OCI-LY3 (cell line): Measurements from ENCODE around the gene ELL2.

Experiments used
- H2AFZ ChIP-seq: fragments of 200-600, 300-600 bp; shearing (Covaris generic); 2 replicates; pipeline ENCODE4 v1.6.0; 2014; ENCODE audit warnings: antibody characterized with exemption, low read depth, low read length
- H3K27ac ChIP-seq: fragments of 200-600, 300-600 bp; sonication (generic); 2 replicates; pipeline ENCODE4 v1.5.1; 2014; ENCODE audit warnings: mild to moderate bottlenecking, low read length, moderate library complexity, mixed read lengths
- H3K27me3 ChIP-seq: fragments of 200-600, 300-600 bp; sonication (generic); 2 replicates; pipeline ENCODE4 v1.6.1; 2014; ENCODE audit warnings: low read depth, low read length, mixed read lengths
- H3K36me3 ChIP-seq: fragments of 200-600, 300-600 bp; sonication (generic); replicated peaks from 2 replicates; pipeline ENCODE3; 2014; ENCODE audit warnings: low read depth, low read length, mixed read lengths
- H3K4me1 ChIP-seq: fragments of 300-600, 200-600 bp; sonication (generic); 2 replicates; pipeline ENCODE4 v1.6.1; 2014; ENCODE audit warnings: low read length, mixed read lengths
- H3K4me2 ChIP-seq: fragments of 200-600, 300-600 bp; sonication (generic); 2 replicates; pipeline ENCODE4 v1.6.1; 2014; ENCODE audit warnings: low read length, mixed read lengths
- H3K4me3 ChIP-seq: fragments of 300-600, 200-600 bp; sonication (generic); 2 replicates; pipeline ENCODE4 v1.5.1; 2014; ENCODE audit warnings: antibody characterized with exemption, mild to moderate bottlenecking, low read length, moderate library complexity
- H3K79me2 ChIP-seq: fragments of 300-600, 200-600 bp; shearing (Covaris generic); 2 replicates; pipeline ENCODE4 v1.6.1; 2014; ENCODE audit warnings: mild to moderate bottlenecking, low read length, mixed read lengths
- H3K9ac ChIP-seq: fragments of 300-600, 200-600 bp; shearing (Covaris generic); 2 replicates; pipeline ENCODE4 v1.6.0; 2014; ENCODE audit warnings: mild to moderate bottlenecking, low read length, moderate library complexity
- H3K9me3 ChIP-seq: fragments of 200-600, 300-600 bp; shearing (Covaris generic); 2 replicates; pipeline ENCODE4 v1.6.1; 2014; ENCODE audit warnings: low read length, mixed read lengths; ENCODE audit not compliant: insufficient read depth
- H4K20me1 ChIP-seq: fragments of 200-600, 300-600 bp; sonication (generic); 2 replicates; pipeline ENCODE4 v1.6.1; 2016; ENCODE audit warnings: low read length, mixed read lengths; ENCODE audit not compliant: insufficient read depth
- CTCF ChIP-seq: fragments of 200-600, 300-600 bp; sonication (generic); IDR thresholded peaks from 2 replicates; pipeline ENCODE4 v1.5.1; 2014; ENCODE audit warnings: antibody characterized with exemption, low read length, low read depth
- EZH2phosphoT487 ChIP-seq: fragments of 200-600 bp; shearing (Covaris generic); IDR thresholded peaks from 2 replicates; pipeline ENCODE4 v1.6.1; 2018; ENCODE audit warnings: antibody characterized with exemption, mixed run types, low read depth

Gene ELL2

GRCh38 chr5:95961617-95962474, at the start of gene ELL2:
TSS of gene ELL2 (minus strand) at chr5:95961851. CDS start at chr5:95961721, 130 bp downstream.
- Histone ChIP-seq H3K36me3 (no peaks in the 10 kb centered on the region), H3K27me3 (no peaks in the 10 kb centered on the region), H3K79me2 (peaks cover 47% of the 10 kb centered on the region), H3K4me2 (peak within 1 kb of the TSS; percentile 98), H3K4me1 (peaks cover 31% of the 10 kb centered on the region), H2AFZ (peak within 1 kb of the TSS; percentile 88; the same call in 1 of the 2 replicates), H3K4me3 (peak within 1 kb of the TSS; percentile 95), H3K9me3 (no peaks in the 10 kb centered on the region), H3K9ac (peak within 1 kb of the TSS; percentile 96), H3K27ac (peak within 1 kb of the TSS; percentile 66), H4K20me1 (peaks cover 19% of the 10 kb centered on the region)
- TF ChIP-seq CTCF = no peak
- no peak for TF ChIP-seq EZH2phosphoT487

GRCh38 chr5:96008987-96009647, 47.5 kb upstream of the ELL2 start:
- H3K27me3 ChIP-seq = no peaks in the 10 kb centered on the region
- no peaks in the 10 kb centered on the region for H3K4me1 ChIP-seq
- H3K79me2 ChIP-seq = no peaks in the 10 kb centered on the region

GRCh38 chr5:96008487-96008886, 46.8 kb upstream of the ELL2 start:
- no peak overlapping the region for H2AFZ ChIP-seq
- H3K4me2 ChIP-seq = no peak overlapping the region
- no peaks in the 10 kb centered on the region for H3K9me3 ChIP-seq
- H3K79me2 ChIP-seq = no peaks in the 10 kb centered on the region
- H3K27me3 ChIP-seq = no peaks in the 10 kb centered on the region
- H3K4me3 ChIP-seq = no peak overlapping the region
- no peak overlapping the region for H3K9ac ChIP-seq
- H3K4me1 ChIP-seq = no peaks in the 10 kb centered on the region
- no peak overlapping the region for H3K27ac ChIP-seq
- H4K20me1 ChIP-seq = no peaks in the 10 kb centered on the region
- no peaks in the 10 kb centered on the region for H3K36me3 ChIP-seq
- TF ChIP-seq CTCF (no peak), EZH2phosphoT487 (no peak)

More at GRCh38 chr5:96008987-96009647, 47.5 kb upstream of the ELL2 start:
- H3K27ac ChIP-seq = no peak overlapping the region
- H2AFZ ChIP-seq = no peak overlapping the region
- H4K20me1 ChIP-seq = no peaks in the 10 kb centered on the region
- H3K9me3 ChIP-seq = no peaks in the 10 kb centered on the region
- no peak overlapping the region for H3K4me2 ChIP-seq
- no peak overlapping the region for H3K4me3 ChIP-seq
- no peak for TF ChIP-seq CTCF
- TF ChIP-seq EZH2phosphoT487 = no peak
- H3K36me3 ChIP-seq = no peaks in the 10 kb centered on the region
- H3K9ac ChIP-seq = no peak overlapping the region

GRCh38 chr5:96007051-96007450, 45.4 kb upstream of the ELL2 start:
- Histone ChIP-seq H3K4me1 (no peaks in the 10 kb centered on the region), H3K36me3 (no peaks in the 10 kb centered on the region), H2AFZ (no peak overlapping the region), H3K9ac (no peak overlapping the region), H4K20me1 (no peaks in the 10 kb centered on the region), H3K4me3 (no peak overlapping the region), H3K27me3 (no peaks in the 10 kb centered on the region), H3K27ac (no peak overlapping the region), H3K4me2 (no peak overlapping the region), H3K79me2 (no peaks in the 10 kb centered on the region), H3K9me3 (no peaks in the 10 kb centered on the region)
- TF ChIP-seq EZH2phosphoT487 = no peak
- TF ChIP-seq CTCF = no peak
